GM12892 (cell line): ENCODE results near the gene GSG1L.

Experiments
- POLR2A ChIP-seq: IDR thresholded peaks from 2 replicates; pipeline ENCODE4 v1.6.1; 2011; ENCODE audit warnings: low read depth, low read length, control low read depth
- POLR2AphosphoS5 ChIP-seq: IDR thresholded peaks from 2 replicates; pipeline ENCODE4 v1.6.1; 2011; ENCODE audit warnings: low read depth, low read length, control low read depth

DNA sequence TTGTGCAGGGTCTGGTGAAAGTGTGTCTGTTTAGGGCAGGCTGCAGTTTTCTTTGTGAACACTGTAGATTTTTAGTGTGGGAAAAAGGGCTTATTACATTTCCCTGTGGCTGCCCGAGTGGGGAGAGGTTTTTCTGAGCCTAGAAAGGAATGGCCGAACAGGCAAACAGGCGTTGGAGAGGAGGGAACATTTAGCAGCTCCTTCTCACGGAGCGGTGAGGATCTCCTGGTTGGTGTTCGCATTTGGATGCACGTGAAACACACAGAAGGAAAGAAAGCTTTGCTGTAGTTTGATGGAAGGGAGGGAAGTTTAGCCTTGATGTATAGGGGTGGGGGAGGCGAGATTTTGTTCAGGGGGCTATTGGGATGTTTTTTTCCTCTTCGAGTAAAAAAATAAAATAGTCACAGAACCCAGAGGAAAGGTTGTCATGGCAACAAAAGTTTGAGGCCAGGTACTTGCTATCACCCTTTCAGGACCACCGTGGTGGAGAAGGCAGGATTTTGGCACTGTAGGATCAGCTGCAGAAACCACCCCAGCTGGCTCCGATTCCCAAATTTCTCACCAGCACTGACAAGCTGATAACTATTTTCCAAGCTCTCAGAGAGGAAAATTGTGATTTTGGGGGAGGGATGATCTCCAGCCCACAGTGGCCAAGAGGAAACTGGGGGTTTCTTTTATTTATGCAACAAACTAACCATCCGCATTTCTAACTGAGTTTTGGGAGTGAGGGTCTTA lies 3.5 kb downstream of the GSG1L start:
- no peak for TF ChIP-seq POLR2A
- TF ChIP-seq POLR2AphosphoS5: no peak
